ENCODE data around the gene DNAI7.

- TF ChIP-seq NFRKB (IDR thresholded peaks at IDR 0.05) (no peak), ELF4 (IDR thresholded peaks at IDR 0.05) (no peak), L3MBTL2 (conservative IDR thresholded peaks at IDR 0.05) (no peak), ARNT (IDR thresholded peaks at IDR 0.05) (no peak), SP1 (IDR thresholded peaks at IDR 0.05) (no peak), HDGF (IDR thresholded peaks at IDR 0.05; ENCODE audit: borderline replicate concordance) (no peak), FOXA1 (IDR thresholded peaks at IDR 0.05) (no peak)
Measured at GRCh38 chr12:25082628-25083027, 112.3 kb downstream of the DNAI7 start.
